ENCODE data around the gene PHRF1. TPM values are rescaled to one million over a fixed set of nuclear protein-coding genes. Genes with fewer than 3 reads are reported as not detected.

Gene PHRF1
- total and polyA plus RNA-seq, 9 of the 15 experiments (the other 6 are each of a cell fraction or from before 2014, with no cell fraction given), result 0.07 to 37.2 (median 7.7) TPM

DNA sequence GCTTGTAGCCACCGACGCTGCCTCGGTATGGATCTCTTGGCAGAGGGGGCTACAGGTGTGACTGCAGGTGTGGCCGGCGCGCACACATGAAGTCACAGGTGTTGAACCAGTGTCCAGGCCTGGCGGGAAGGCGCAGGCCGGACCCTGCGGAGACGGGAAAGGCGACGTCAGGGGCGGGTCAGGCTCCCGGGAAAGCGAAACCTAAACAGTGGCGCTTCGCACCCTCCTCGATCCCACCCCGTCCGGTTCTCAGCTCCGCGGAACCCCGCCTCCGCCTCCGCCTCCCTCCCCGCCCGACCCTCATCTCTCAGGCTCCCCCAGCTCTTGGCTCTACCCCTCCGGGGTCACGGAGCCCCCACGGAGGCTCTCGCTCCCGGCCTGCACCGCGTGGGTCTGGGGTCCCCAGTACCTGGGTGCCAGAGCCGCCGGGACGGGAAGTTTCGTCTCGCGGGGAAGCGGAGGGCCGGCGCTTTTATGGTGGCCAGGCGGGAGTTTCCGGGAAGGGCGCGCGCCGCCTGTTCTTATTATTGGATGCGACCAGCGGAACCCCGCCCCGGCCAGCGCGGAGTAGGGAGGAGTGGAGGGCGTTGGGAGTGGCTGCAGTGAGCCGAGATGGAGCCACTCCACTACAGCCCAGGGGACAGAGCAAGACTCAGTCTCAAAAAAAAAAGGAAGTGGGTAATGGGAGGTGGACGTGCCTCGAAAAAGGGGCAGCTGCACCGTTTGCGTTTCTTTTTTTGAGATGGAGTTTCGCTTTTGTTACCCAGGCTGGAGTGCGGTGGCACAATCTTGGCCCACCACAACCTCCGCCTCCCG is 39.4 kb downstream of the PHRF1 start, which contains the start of gene IRF7 (continued):
- TF ChIP-seq SAFB (IDR thresholded peaks at IDR 0.05; ENCODE audit: borderline replicate concordance, low read depth, low read length) (no peak), HNRNPL (IDR thresholded peaks at IDR 0.05; ENCODE audit: low read depth, low read length) (no peak), POLR2G (IDR thresholded peaks at IDR 0.05; ENCODE audit: low read depth, low read length) (peak; percentile 94), KDM4B (IDR thresholded peaks at IDR 0.05; ENCODE audit: borderline replicate concordance in 2 of 2, low read depth in 1 of 2) (0 out of 4 replicates have a peak, but pooled peaks of 1 of the 2 experiments have one; percentile 44), RBM22 (IDR thresholded peaks at IDR 0.05; ENCODE audit: low read depth, low read length, poor library complexity, severe bottlenecking) (peak; percentile 16), ETV5 (CRISPR knock-in tag; IDR thresholded peaks at IDR 0.05; ENCODE audit: low read depth) (0 out of 2 replicates have a peak, but pooled peaks have one; percentile 51), FIP1L1 (IDR thresholded peaks at IDR 0.05; ENCODE audit: low read depth, low read length, poor library complexity, severe bottlenecking) (peak; percentile 86), ZBTB7A (IDR thresholded peaks at IDR 0.05; ENCODE audit: borderline replicate concordance, control insufficient read depth, low read depth, low read length) (peak; percentile 53; the same call in 1 of the 2 replicates), SMARCE1 (IDR thresholded peaks at IDR 0.05) (0 out of 2 replicates have a peak, but pooled peaks have one; percentile 32), RB1 (IDR thresholded peaks at IDR 0.05; ENCODE audit: low read depth) (peak; percentile 49; the same call in 1 of the 2 replicates), ZFX (CRISPR knock-in tag; IDR thresholded peaks at IDR 0.05) (peak; percentile 63), EGR1 (conservative IDR thresholded peaks at IDR 0.05) (peak; percentile 86), CREB1 (IDR thresholded peaks at IDR 0.05) (peak; percentile 40; the same call in 1 of the 2 replicates), CREB1 (CRISPR knock-in tag; IDR thresholded peaks at IDR 0.05) (peak; percentile 53; the same call in 1 of the 2 replicates), SNRNP70 (optimal IDR thresholded peaks at IDR 0.05; ENCODE audit: low read depth, low read length) (no peak)
- TF ChIP-seq, protein P1, sequence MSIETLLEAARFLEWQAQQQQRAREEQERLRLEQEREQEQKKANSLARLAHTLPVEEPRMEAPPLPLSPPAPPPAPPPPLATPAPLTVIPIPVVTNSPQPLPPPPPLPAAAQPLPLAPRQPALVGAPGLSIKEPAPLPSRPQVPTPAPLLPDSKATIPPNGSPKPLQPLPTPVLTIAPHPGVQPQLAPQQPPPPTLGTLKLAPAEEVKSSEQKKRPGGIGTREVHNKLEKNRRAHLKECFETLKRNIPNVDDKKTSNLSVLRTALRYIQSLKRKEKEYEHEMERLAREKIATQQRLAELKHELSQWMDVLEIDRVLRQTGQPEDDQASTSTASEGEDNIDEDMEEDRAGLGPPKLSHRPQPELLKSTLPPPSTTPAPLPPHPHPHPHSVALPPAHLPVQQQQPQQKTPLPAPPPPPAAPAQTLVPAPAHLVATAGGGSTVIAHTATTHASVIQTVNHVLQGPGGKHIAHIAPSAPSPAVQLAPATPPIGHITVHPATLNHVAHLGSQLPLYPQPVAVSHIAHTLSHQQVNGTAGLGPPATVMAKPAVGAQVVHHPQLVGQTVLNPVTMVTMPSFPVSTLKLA (conservative IDR thresholded peaks at IDR 0.05), result peak; percentile 53 to 69
- TF ChIP-seq, protein P2, sequence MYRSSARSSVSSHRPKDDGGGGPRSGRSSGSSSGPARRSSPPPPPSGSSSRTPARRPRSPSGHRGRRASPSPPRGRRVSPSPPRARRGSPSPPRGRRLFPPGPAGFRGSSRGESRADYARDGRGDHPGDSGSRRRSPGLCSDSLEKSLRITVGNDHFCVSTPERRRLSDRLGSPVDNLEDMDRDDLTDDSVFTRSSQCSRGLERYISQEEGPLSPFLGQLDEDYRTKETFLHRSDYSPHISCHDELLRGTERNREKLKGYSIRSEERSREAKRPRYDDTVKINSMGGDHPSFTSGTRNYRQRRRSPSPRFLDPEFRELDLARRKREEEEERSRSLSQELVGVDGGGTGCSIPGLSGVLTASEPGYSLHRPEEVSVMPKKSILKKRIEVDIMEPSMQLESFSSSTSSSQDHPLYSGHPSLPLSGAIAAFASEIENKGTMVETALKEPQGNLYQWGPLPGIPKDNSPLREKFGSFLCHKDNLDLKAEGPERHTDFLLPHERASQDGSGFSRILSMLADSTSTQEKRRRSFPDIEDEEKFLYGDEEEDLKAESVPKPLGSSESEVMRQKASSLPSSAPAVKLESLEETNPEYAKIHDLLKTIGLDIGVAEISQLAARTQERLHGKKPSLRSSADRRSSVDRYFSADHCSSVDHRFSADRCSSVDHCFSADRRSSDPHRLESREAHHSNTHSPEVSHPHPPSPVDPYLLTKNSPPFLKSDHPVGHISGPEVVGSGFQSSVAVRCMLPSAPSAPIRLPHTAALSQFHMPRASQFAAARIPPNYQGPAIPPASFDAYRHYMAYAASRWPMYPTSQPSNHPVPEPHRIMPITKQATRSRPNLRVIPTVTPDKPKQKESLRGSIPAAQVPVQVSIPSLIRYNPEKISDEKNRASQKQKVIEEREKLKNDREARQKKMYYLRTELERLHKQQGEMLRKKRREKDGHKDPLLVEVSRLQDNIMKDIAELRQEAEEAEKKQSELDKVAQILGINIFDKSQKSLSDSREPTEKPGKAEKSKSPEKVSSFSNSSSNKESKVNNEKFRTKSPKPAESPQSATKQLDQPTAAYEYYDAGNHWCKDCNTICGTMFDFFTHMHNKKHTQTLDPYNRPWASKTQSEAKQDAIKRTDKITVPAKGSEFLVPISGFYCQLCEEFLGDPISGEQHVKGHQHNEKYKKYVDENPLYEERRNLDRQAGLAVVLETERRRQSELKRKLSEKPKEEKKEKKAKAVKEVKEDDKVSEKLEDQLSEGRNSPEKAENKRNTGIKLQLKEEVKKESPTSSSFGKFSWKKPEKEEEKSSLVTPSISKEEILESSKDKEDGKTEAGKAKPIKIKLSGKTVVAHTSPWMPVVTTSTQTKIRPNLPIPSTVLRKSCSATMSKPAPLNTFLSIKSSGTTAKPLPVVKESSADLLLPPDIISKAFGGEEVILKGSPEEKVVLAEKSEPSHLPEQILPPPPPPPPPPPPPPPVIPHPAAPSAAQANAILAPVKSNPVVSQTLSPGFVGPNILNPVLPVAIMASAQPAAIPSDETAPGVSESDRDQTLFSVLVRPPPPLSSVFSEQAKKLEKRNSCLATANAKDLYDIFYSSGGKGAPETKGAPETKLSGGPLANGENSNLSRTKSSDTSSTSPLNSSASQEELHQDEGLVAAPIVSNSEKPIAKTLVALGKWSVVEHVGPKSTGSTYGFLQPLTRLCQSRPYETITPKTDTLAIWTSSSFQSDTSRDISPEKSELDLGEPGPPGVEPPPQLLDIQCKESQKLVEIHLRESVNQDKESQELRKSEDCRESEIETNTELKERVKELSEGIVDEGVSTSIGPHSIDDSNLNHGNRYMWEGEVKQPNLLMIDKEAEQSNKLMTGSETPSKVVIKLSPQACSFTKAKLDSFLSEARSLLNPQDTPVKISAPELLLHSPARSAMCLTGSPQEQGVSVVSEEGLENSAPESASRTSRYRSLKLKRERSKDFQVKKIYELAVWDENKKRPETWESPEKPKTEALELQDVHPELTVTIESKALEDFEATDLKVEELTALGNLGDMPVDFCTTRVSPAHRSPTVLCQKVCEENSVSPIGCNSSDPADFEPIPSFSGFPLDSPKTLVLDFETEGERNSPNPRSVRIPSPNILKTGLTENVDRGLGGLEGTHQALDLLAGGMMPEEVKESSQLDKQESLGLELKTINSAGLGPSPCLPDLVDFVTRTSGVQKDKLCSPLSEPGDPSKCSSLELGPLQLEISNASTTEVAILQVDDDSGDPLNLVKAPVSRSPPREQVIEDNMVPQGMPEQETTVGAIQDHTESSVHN (IDR thresholded peaks at IDR 0.05; ENCODE audit: borderline replicate concordance in 1 of 2, low read depth in 1 of 2), result no peak

Data from K562 (cell line).